HG02571 (cell line): ENCODE data around the gene GCSAML.
"Not testable (repeated sequence)": the region's sequence is repeated elsewhere in the genome, so short reads cannot be mapped to it uniquely, and the experiment has no call there.

Experiments
- ATAC-seq: cut with Tn5 transposase; IDR thresholded peaks from one replicate; pipeline ENCODE4 v1.9.1; 2021; ENCODE audit warnings: mild to moderate bottlenecking, moderate library complexity; ENCODE audit not compliant: unreplicated experiment

GCSAML gene

GRCh38 chr1:247548769-247549182 lies at the start of gene GCSAML:
TSS of gene GCSAML (plus strand) at chr1:247549134. CDS start at chr1:247549192, 58 bp downstream.
- no peak for ATAC-seq

- no peak for ATAC-seq
Measured at GRCh38 chr1:247500865-247501264, 48.1 kb upstream of the GCSAML start.

- ATAC-seq, result no peak
Measured at GRCh38 chr1:247506831-247507230, 42.1 kb upstream of the GCSAML start.

- no peak for ATAC-seq
Measured at GRCh38 chr1:247517795-247518612, 30.9 kb upstream of the GCSAML start.

- ATAC-seq, result no peak
Measured at GRCh38 chr1:247518613-247518891, 30.4 kb upstream of the GCSAML start.

GRCh38 chr1:247521886-247522285 lies 27.0 kb upstream of the GCSAML start:
- not testable (repeated sequence) for ATAC-seq

GRCh38 chr1:247528812-247529474 lies 20.0 kb upstream of the GCSAML start:
- ATAC-seq, result no peak

GRCh38 chr1:247529771-247530355 lies 19.1 kb upstream of the GCSAML start:
- no peak for ATAC-seq

GRCh38 chr1:247530785-247531184 lies 18.1 kb upstream of the GCSAML start:
- ATAC-seq, result no peak

GRCh38 chr1:247531937-247532336 lies 17.0 kb upstream of the GCSAML start:
- ATAC-seq, result no peak

- ATAC-seq, result no peak
Measured at GRCh38 chr1:247535402-247535801, 13.5 kb upstream of the GCSAML start.

GRCh38 chr1:247536340-247536739 lies 12.6 kb upstream of the GCSAML start, which contains the start of gene OR2C3:
TSS of gene OR2C3 (minus strand) at chr1:247536440. CDS start at chr1:247532511, 3,929 bp downstream.
- ATAC-seq, result no peak

GRCh38 chr1:247538561-247538960 lies 10.4 kb upstream of the GCSAML start:
- no peak for ATAC-seq

- no peak for ATAC-seq
Measured at GRCh38 chr1:247539215-247539614, 9.7 kb upstream of the GCSAML start.

GRCh38 chr1:247540581-247540980 lies 8.4 kb upstream of the GCSAML start:
- ATAC-seq, result no peak

- ATAC-seq, result no peak
Measured at GRCh38 chr1:247542811-247543210, 6.1 kb upstream of the GCSAML start.

- ATAC-seq, result no peak
Measured at GRCh38 chr1:247548092-247548491, 842 bp upstream of the GCSAML start.

- no peak for ATAC-seq
Measured at GRCh38 chr1:247551721-247552120, 2.8 kb downstream of the GCSAML start.

GRCh38 chr1:247552231-247552630 lies 3.3 kb downstream of the GCSAML start:
- ATAC-seq, result no peak

GRCh38 chr1:247557926-247558674 lies 9.2 kb downstream of the GCSAML start:
- ATAC-seq, result no peak

GRCh38 chr1:247561711-247562110 lies 12.8 kb downstream of the GCSAML start:
- no peak for ATAC-seq
